Nephron (organoid): ENCODE data around the gene TADA1.
A peak's percentile ranks its signal among the peaks of the same experiment; 100 is the strongest.

Experiments
- H3K27ac Mint-ChIP-seq, 3 experiments: 2 replicates each; pipeline ENCODE4 v1.8.0; 2020; ENCODE audit warnings: mixed read lengths in 3 of 3, mild to moderate bottlenecking in 2 of 3, moderate library complexity in 1 of 3
- H3K27me3 Mint-ChIP-seq: 2 replicates; pipeline ENCODE4 v1.8.0; 2021; ENCODE audit warnings: low read depth, mild to moderate bottlenecking, moderate library complexity, mixed read lengths
- H3K36me3 Mint-ChIP-seq: 2 replicates; pipeline ENCODE4 v1.8.0; 2020; ENCODE audit warnings: low read depth, mixed read lengths
- H3K4me1 Mint-ChIP-seq: 2 replicates; pipeline ENCODE4 v1.8.0; 2020; ENCODE audit warnings: mixed read lengths
- H3K4me3 Mint-ChIP-seq, 3 experiments: 2 replicates each; pipeline ENCODE4 v1.8.0; 2020; ENCODE audit warnings: mild to moderate bottlenecking in 3 of 3, mixed read lengths in 3 of 3, moderate library complexity in 2 of 3
- H3K9me3 Mint-ChIP-seq: 2 replicates; pipeline ENCODE4 v1.8.0; 2020; ENCODE audit warnings: mixed read lengths
- CTCF ChIP-seq, 3 experiments: fragments of 200-600 bp; sonication (generic); IDR thresholded peaks; one replicate each; pipeline ENCODE4 v1.5.0; 2021; ENCODE audit warnings: antibody characterized with exemption in 3 of 3; ENCODE audit not compliant: unreplicated experiment in 3 of 3

The TADA1 gene

GRCh38 chr1:166918088-166918955 is 42.3 kb upstream of the TADA1 start:
- H3K27ac Mint-ChIP-seq = no peak overlapping the region
- no peak for TF ChIP-seq CTCF (IDR thresholded peaks at IDR 0.05; ENCODE audit: unreplicated experiment in 3 of 3)
- H3K9me3 Mint-ChIP-seq = no peaks in the 10 kb centered on the region
- peaks cover 3% of the 10 kb centered on the region for H3K36me3 Mint-ChIP-seq
- no peaks in the 10 kb centered on the region for H3K4me1 Mint-ChIP-seq
- peak overlapping the region in 2 of 3 experiments; percentile 35 to 37 for H3K4me3 Mint-ChIP-seq
- H3K27me3 Mint-ChIP-seq = peaks cover 72% of the 10 kb centered on the region

GRCh38 chr1:166915941-166916340 is 39.9 kb upstream of the TADA1 start:
- Mint-ChIP-seq H3K27ac (no peak overlapping the region), H3K36me3 (peaks cover 7% of the 10 kb centered on the region), H3K4me1 (no peaks in the 10 kb centered on the region), H3K4me3 (no peak overlapping the region), H3K9me3 (peaks cover 11% of the 10 kb centered on the region), H3K27me3 (peaks cover 48% of the 10 kb centered on the region)
- no peak for TF ChIP-seq CTCF (IDR thresholded peaks at IDR 0.05; ENCODE audit: unreplicated experiment in 3 of 3)

GRCh38 chr1:166915042-166915441 is 39.0 kb upstream of the TADA1 start:
- H3K4me1 Mint-ChIP-seq = no peaks in the 10 kb centered on the region

GRCh38 chr1:166914111-166914510 is 38.0 kb upstream of the TADA1 start:
- Mint-ChIP-seq H3K4me3 (no peak overlapping the region), H3K36me3 (peaks cover 10% of the 10 kb centered on the region)

More at GRCh38 chr1:166915042-166915441, 39.0 kb upstream of the TADA1 start:
- peaks cover 10% of the 10 kb centered on the region for H3K36me3 Mint-ChIP-seq
- no peak for TF ChIP-seq CTCF (IDR thresholded peaks at IDR 0.05; ENCODE audit: unreplicated experiment in 3 of 3)
- no peak overlapping the region for H3K27ac Mint-ChIP-seq
- no peak overlapping the region for H3K4me3 Mint-ChIP-seq
- H3K27me3 Mint-ChIP-seq = peaks cover 40% of the 10 kb centered on the region
- H3K9me3 Mint-ChIP-seq = peaks cover 13% of the 10 kb centered on the region

GRCh38 chr1:166911624-166912023 is 35.6 kb upstream of the TADA1 start:
- H3K36me3 Mint-ChIP-seq = peaks cover 10% of the 10 kb centered on the region
- H3K4me1 Mint-ChIP-seq = peaks cover 5% of the 10 kb centered on the region
- H3K4me3 Mint-ChIP-seq = no peak overlapping the region
- TF ChIP-seq CTCF (IDR thresholded peaks at IDR 0.05; ENCODE audit: unreplicated experiment in 3 of 3) = no peak
- H3K27me3 Mint-ChIP-seq = peaks cover 12% of the 10 kb centered on the region
- H3K27ac Mint-ChIP-seq = no peak overlapping the region
- H3K9me3 Mint-ChIP-seq = peaks cover 13% of the 10 kb centered on the region

More at GRCh38 chr1:166914111-166914510, 38.0 kb upstream of the TADA1 start:
- no peak for TF ChIP-seq CTCF (IDR thresholded peaks at IDR 0.05; ENCODE audit: unreplicated experiment in 3 of 3)
- peaks cover 31% of the 10 kb centered on the region for H3K27me3 Mint-ChIP-seq
- no peak overlapping the region for H3K27ac Mint-ChIP-seq
- H3K9me3 Mint-ChIP-seq = peaks cover 13% of the 10 kb centered on the region
- H3K4me1 Mint-ChIP-seq = no peaks in the 10 kb centered on the region
